Heart left ventricle (tissue), 13 donors: ENCODE data around the gene PTN.

Source experiments
- POLR2A ChIP-seq, 2 donors: fragments of 450-650 bp; IDR thresholded peaks; one replicate each; pipeline ENCODE4 v1.6.1; 2017; ENCODE audit warnings: antibody characterized with exemption in 2 of 2, mild to moderate bottlenecking in 2 of 2, moderate library complexity in 2 of 2
- TF ChIP-seq, protein P1 (sequence below), 12 donors: fragments of 200-600 bp; sonication (generic) in 4 of 12; IDR thresholded peaks; one replicate each; pipeline versions ENCODE4 v1.5.0 to v1.8.0; 2018 to 2022; ENCODE audit warnings: antibody characterized with exemption in 12 of 12, mild to moderate bottlenecking in 5 of 12
- donor health status: ischemic (EF 13 %, LVEDD 7.1; RV severe dilation, severe dysfunction).
- donor health status: DM: no; HTN: yes; CAD: no.
- donor health status: DM: no; HTN: no; CAD: no.
- donor health status: ischemic (EF 25% LVEDD 6.9; RV normal size, moderate dysfunction).
- donor health status: ischemic (EF 25% LVEDD 5.7; RV mildly dilated, moderate dysfunction).
- donor health status: ischemic (EF 35%, LVEDD 5.7; RV mildly dilated, moderate dysfunction).
- donor health status: nonischemic (EF 11% LVEDD 7.7; RV severe dilation, severe dysfunction).
- donor health status: DM: yes; HTN: yes; CAD: no.
- donor health status: PGD.
- donor health status: ischemic (EF 29% LVEDD 5.4; RV normal size, mild dysfunction).
- donor health status: nonischemic (EF 23%, LVEDD 6.1; RV moderate dilation, normal function).

DNA sequence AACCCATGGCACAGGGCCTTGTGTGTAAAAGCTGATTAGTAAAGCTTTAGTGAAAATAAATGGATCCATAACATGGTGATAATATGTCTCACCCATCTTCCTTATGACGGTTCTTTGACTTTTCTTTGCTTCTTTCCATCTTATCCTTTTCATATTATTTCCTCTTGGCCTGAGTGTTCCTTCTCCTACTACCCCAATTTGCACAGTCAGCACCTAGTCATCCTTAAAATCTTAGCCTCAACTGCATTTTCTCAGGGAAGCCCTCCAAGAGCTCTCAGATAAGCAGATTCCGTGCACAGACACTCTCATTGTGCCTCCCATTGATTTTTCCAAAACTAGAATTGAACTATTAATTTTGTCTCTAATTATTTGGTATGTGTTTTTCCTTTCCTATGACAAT is 112.4 kb downstream of the PTN start:
- no peak for TF ChIP-seq POLR2A (IDR thresholded peaks at IDR 0.05)
- TF ChIP-seq, protein P1, sequence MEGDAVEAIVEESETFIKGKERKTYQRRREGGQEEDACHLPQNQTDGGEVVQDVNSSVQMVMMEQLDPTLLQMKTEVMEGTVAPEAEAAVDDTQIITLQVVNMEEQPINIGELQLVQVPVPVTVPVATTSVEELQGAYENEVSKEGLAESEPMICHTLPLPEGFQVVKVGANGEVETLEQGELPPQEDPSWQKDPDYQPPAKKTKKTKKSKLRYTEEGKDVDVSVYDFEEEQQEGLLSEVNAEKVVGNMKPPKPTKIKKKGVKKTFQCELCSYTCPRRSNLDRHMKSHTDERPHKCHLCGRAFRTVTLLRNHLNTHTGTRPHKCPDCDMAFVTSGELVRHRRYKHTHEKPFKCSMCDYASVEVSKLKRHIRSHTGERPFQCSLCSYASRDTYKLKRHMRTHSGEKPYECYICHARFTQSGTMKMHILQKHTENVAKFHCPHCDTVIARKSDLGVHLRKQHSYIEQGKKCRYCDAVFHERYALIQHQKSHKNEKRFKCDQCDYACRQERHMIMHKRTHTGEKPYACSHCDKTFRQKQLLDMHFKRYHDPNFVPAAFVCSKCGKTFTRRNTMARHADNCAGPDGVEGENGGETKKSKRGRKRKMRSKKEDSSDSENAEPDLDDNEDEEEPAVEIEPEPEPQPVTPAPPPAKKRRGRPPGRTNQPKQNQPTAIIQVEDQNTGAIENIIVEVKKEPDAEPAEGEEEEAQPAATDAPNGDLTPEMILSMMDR (IDR thresholded peaks at IDR 0.05), result no peak
